NK-92 (cell line): ENCODE data around the gene PTF1A.

Experiments
- DNase-seq: peaks from one replicate; lab custom pipeline; 2025; ENCODE audit not compliant: unreplicated experiment; lab: John Stamatoyannopoulos, UW

Gene PTF1A

DNA sequence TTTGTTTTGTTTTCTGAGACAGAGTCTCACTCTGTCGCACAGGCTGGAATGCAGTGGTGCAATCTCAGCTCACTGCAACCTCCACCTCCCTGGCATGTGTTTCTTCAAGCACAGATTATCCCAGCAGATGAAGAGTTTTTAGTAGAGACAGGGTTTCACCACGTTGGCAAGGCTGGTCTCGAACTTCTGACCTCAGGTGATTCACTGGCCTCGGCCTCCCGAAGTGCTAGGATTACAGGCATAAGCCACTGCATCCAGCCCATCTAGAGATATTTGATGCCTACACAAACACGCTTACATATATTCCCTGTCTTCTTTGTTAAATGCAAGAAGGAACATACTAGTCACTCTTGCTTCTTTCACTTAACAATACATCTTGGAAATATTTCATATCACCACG lies 5.9 kb upstream of the PTF1A start:
- DNase-seq, result no peak

- no peak for DNase-seq
Observed at GRCh38 chr10:23186697-23187096, 5.4 kb upstream of the PTF1A start.

GRCh38 chr10:23187155-23187554 lies 5.0 kb upstream of the PTF1A start:
- DNase-seq, result no peak

- no peak for DNase-seq
Observed at GRCh38 chr10:23189024-23189423, 3.1 kb upstream of the PTF1A start.

DNA sequence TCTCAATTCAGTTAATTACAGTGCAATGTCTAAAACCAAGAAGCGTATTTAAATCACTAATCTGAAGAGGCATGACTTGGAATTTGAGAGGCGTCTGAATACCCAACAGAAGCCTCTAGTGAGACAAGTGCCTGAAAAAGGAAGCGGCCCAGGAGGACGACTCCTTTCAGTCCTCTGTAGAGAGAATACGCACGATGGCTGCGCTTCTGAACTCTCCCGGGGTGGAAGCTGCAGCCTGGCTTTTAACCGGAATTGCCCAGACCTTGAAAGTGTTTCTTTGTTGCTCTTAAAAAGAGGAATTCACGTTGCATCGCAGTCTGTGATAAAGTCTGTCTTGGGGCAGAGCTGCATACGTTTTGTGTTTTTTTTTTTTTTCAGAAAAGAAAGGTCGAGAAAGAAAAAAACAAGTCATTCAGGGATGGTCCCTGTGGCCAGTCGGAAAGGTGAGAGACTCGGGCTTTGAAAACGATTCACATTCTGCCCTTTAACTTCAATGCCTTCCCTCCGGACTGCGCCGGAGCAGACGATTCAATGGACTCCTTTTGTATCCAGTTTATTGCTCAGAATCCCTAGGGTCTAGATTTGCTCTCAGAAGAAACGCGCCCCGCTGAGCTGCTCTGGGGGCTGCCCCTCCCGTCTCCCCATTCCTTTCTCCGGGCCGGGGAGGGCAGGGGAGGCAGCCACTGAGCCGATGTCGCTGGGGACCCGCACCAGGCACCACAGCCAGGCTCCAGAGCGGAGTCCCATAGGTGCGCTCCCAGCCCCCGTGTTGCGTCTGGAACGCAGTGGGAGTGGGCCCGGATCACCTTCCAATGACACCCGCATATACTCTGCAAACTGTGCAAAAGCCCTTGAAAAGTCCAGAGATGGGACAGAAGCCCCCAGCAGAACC lies 994 bp upstream of the PTF1A start:
- no peak for DNase-seq

GRCh38 chr10:23192712-23193434 lies 761 bp downstream of the PTF1A start:
- DNase-seq, result no peak

DNA sequence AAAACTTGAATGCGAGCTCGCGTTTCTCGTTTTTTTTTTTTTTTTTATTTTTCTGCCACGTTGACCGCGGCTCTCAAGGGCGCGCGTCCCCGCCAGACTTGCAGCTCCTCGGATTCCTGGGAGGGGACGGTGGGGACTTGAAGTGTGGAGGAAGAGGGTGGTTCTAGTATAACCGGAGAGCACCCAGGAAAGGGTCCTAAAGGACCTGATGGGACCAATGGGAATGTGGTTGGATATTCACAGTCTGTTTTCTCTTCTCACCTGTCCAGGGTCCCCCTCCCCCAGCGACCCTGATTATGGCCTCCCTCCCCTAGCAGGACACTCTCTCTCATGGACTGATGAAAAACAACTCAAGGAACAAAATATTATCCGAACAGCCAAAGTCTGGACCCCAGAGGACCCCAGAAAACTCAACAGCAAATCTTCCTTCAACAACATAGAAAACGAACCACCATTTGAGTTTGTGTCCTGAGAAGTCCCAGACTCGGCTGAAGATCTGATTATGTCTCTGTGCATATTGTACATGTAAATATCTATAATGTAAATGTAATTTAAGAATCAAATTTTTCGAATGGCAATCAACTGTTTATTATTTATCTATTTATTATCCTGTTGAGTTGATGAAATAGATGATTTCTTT lies 1.4 kb downstream of the PTF1A start:
- no peak for DNase-seq

GRCh38 chr10:23194471-23194965 lies 2.4 kb downstream of the PTF1A start:
- DNase-seq, result no peak

DNA sequence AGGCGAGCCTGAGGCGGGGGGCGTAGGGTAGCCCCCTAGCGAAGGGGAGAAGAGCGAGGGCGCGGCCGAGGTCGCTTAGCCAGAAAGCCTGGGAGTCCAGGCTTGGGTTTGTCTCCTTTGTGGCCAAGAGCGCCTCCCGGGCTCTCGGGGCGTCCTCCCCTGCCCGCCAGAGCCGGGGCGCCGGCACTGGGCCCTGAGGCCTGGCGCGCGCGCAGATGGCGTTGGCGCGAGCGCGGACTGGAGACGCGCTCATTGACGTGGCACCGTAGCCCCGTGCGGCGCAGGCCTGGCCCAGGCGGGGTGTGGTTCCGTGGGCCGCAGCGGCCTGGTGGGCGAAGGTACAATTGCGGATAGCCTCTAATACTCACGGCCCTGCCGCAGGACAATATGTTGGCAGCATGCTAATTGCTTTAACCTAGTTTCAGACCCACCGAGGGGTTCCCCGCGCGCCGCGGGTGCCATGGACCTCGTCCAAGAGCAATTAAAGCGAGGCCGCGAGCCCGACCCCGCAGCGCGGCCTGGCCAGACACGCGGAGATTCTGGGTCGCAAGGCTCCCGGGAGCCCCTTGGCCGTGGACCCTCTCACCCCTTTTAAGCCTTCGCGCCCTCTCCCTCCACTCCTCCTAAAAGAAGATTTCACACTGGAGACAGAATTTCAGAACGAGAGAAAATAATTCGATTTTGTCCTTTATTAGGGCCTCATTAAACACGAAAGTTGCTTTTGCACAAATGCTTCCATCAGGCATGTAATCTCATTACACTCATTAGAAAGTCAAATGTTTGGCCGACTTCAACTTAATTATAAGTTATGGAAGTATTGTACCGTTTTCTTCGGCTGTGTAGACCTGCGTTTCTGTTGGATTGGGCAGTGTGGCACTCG lies 3.1 kb downstream of the PTF1A start:
- no peak for DNase-seq

DNA sequence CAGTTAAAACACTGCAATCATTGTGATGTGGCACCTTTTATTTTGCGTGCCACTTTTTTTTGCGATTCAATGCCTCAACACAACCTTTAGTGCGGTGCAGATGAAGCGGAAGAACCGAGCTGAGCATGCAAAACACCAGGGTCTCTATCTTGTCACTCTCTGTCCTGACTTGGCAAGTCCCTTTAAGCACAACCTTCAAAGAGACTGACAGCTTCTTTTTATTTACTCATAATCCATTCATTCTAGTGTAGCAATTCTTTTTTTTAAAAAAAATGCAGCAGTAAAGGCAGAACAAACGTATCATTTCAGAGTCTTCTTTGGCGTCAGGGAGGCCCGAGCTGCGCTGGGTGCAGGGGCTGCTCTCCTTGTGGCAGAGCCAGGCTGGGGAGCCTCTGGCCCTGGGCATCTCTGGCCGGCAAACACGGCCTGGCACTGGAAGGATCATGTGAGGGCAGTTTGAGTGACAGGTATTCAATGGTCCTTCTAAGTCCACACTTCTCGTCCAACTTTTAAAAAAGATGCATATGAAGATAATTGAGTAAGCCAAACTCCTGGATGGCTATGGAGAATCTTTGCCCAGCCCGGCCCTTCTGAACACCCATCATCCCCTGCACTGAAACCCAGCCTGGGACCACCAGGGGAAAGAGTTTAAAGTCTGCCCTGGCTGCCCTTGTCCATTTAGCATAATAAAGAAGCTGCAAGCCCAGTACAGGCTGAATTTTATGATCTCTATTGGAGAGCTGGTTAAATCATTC lies 3.9 kb downstream of the PTF1A start:
- DNase-seq, result no peak

DNA sequence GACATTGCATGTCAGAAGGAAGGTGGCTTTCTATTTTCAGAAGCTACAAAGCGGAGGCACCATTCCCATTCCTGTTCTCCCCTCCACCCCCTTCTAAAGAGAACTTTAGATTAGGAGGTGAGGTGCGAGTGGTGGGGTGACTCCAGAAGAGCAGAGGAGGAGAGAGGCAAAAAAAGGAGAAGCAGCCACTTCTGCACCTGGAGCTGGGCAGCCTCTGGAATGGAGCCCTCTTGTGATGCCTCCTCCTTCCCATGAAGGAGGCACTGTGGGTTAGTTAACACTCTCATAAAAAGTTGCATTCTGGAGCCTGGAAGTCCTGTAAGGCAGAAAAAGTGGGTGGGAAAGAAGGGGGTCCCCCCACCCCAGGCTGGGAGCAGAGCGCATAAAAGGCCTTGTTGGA lies 4.8 kb downstream of the PTF1A start:
- DNase-seq, result no peak

- DNase-seq, result no peak
Observed at GRCh38 chr10:23197416-23197861, 5.3 kb downstream of the PTF1A start.

DNA sequence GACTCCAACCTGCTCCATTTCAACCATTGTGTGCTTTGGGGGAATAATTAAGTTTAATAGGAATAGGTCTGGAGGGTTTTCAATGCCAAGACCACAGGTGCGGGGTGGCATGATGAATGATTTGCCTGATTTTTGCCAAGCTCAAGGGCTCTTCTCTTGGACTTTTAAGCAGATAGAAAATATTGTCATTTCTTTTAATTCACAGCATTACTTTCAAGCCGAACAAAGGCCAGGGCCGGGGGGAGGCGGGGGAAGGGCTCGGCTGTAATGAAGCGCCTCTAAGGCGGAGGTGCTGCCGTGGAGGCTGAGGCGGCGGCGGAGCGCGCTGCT lies 6.5 kb downstream of the PTF1A start:
- DNase-seq, result no peak

DNA sequence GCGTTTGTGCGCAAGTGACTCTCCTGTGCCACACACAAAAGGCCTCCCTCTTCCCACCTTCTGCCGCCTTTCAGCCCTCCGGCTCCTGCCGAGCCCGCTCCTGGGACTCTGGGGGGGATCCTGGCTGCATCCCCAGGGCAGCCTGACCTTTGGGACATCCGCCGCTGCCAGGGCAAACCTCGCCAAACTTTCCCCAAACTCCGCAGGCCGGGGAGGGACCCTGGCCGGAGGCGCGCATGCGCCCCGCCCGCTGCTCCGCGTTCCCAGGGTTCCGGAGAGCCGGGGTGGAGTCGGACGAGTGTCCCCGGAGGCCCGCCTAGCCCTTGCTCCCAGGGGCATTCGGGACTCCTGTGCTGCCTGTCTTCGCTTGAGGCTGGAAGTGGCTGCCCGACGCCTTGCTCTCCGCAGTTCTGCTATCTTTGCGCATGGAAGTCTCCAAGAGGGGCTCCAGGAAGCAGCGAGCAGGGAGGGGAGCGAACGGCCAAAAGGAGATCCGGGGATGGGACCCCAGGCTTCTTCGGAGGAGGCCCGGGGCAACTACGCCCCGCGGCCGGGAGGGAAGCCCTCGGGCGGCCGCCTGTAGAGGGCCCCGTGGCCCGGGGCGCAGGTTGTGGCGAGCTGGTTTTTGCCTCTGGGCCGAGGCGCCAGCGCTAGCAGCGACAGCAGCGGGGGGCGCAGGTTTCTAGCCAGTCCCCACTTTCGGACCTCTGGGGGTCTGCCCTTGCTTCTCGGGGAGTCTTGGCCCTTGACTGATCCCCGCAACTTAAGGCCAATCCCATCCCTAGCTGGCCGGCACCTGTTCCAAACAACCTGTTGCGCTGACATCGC lies 7.0 kb downstream of the PTF1A start:
- no peak for DNase-seq

DNA sequence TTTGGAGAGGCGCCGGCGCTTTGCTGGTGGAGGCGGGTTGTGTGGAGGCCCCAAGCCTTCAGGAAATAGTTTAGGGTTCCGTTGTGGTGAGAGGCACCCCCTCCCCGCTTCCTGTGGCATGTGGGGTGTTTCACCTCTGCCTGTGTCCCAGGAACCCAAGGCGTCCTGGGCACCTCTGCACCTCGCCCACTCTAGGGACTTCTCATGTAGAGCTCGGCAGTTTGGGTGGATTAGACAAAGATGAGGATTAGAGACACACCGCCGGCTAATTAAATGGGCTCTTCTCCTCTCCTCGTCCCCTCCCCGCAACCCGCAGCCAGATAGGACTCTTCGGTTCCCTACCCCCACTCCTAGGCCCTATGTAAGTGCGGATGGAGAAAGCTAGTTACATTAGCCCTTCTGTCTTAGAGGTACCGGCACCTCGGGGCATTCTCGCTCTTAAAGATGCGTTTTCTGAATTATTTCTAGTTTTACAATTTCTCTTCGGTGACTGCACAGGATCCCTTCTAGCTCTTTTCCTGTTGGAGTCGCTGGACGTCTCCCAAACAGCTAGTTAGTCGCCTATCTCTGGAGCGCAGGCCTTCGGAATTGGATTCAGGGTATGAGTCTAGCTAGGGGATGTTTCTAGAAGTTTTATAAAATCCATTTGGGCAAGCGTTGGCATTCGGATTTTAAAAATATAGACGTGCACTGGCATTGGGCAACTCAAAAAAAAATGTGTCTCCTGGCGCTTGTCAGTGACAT lies 7.8 kb downstream of the PTF1A start:
- DNase-seq, result no peak

- no peak for DNase-seq
Observed at GRCh38 chr10:23200586-23200985, 8.5 kb downstream of the PTF1A start.

DNA sequence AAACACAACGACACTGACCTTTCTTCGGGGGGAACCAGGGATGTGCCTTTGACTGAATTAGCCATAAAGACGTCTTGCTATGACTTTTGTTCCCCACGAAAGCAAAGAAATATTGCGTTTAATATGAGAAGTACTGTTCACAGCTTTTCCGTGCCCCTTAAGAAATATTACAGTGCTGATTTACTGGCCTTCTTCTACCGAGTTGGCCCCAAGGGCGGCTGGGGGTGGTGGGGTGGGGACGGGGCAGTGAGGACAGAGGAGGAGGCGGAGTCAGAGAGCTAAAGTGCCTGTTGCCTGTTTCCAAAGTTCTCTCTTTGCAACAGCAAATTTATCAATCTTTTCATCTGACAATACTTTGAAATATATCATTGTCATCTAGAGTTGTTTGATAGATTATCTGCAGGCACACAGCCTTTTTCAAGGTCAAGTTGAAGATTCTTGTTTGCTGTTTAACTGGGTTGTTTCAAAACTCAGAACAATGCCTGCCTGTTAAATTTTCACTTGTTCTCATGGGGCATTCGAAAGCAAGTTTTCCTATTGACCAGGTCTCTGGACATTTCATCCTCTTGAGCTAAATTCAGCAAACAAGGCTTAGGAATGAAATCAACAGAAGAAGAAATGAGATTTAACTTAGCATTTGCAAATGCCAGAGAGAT lies 9.0 kb downstream of the PTF1A start:
- no peak for DNase-seq

- no peak for DNase-seq
Observed at GRCh38 chr10:23201837-23202236, 9.7 kb downstream of the PTF1A start.
